HEK293 (cell line): ENCODE data around the gene STAMBPL1.

Experiments used
- ATF2 ChIP-seq: fragments of 450-650 bp; formaldehyde crosslinking; IDR thresholded peaks from 2 replicates; pipeline ENCODE4 v1.5.1; 2016; ENCODE audit warnings: missing biosample characterization, missing genetic modification characterization, low read depth
- CTCF ChIP-seq: fragments of 450-650 bp; formaldehyde crosslinking; IDR thresholded peaks from 2 replicates; pipeline ENCODE4 v1.5.1; 2016; ENCODE audit warnings: missing biosample characterization, missing genetic modification characterization
- IKZF3 ChIP-seq: fragments of 450-650 bp; IDR thresholded peaks from 2 replicates; pipeline ENCODE4 v1.5.0; 2018; ENCODE audit warnings: missing biosample characterization, mild to moderate bottlenecking, missing genetic modification characterization, moderate library complexity
- KLF8 ChIP-seq: fragments of 450-650 bp; formaldehyde crosslinking; IDR thresholded peaks from 2 replicates; pipeline ENCODE4 v1.5.1; 2016; ENCODE audit warnings: missing biosample characterization, missing genetic modification characterization
- MYNN ChIP-seq: fragments of 450-650 bp; formaldehyde crosslinking; IDR thresholded peaks from 2 replicates; pipeline ENCODE4 v1.5.1; 2016; ENCODE audit warnings: missing biosample characterization, missing genetic modification characterization, borderline replicate concordance
- PRDM1 ChIP-seq: fragments of 450-650 bp; formaldehyde crosslinking; IDR thresholded peaks from 2 replicates; pipeline ENCODE4; 2016; ENCODE audit warnings: missing biosample characterization, missing genetic modification characterization
- SP7 ChIP-seq: fragments of 450-650 bp; formaldehyde crosslinking; IDR thresholded peaks from 2 replicates; pipeline ENCODE4 v1.5.1; 2016; ENCODE audit warnings: missing biosample characterization, missing genetic modification characterization
- YY1 ChIP-seq: fragments of 450-650 bp; formaldehyde crosslinking; IDR thresholded peaks from 2 replicates; pipeline ENCODE4 v1.5.1; 2018; ENCODE audit warnings: missing biosample characterization, missing genetic modification characterization
- YY2 ChIP-seq: fragments of 450-650 bp; formaldehyde crosslinking; IDR thresholded peaks from 2 replicates; pipeline ENCODE4 v1.5.1; 2016; ENCODE audit warnings: missing biosample characterization, missing genetic modification characterization
- ZBTB17 ChIP-seq: fragments of 450-650 bp; formaldehyde crosslinking; IDR thresholded peaks from 2 replicates; pipeline ENCODE4 v1.5.1; 2016; ENCODE audit warnings: missing biosample characterization, missing genetic modification characterization
- ZBTB21 ChIP-seq: fragments of 450-650 bp; formaldehyde crosslinking; IDR thresholded peaks from 2 replicates; pipeline ENCODE4 v1.5.1; 2017; ENCODE audit warnings: missing biosample characterization, missing genetic modification characterization
- ZBTB8A ChIP-seq: fragments of 450-650 bp; formaldehyde crosslinking; IDR thresholded peaks from 2 replicates; pipeline ENCODE4 v1.5.1; 2016; ENCODE audit warnings: missing biosample characterization, missing genetic modification characterization
- ZIC2 ChIP-seq: fragments of 450-650 bp; formaldehyde crosslinking; IDR thresholded peaks from 2 replicates; pipeline ENCODE4 v1.5.1; 2016; ENCODE audit warnings: missing biosample characterization, missing genetic modification characterization
- ZNF114 ChIP-seq: fragments of 450-650 bp; formaldehyde crosslinking; IDR thresholded peaks from 2 replicates; pipeline ENCODE4 v1.5.0; 2017; ENCODE audit warnings: missing biosample characterization, missing genetic modification characterization
- ZNF157 ChIP-seq: fragments of 450-650 bp; formaldehyde crosslinking; IDR thresholded peaks from 2 replicates; pipeline ENCODE4 v1.5.1; 2016; ENCODE audit warnings: missing biosample characterization, missing genetic modification characterization
- ZNF16 ChIP-seq: fragments of 450-650 bp; formaldehyde crosslinking; IDR thresholded peaks from 2 replicates; pipeline ENCODE4 v1.5.1; 2016; ENCODE audit warnings: low read depth, missing biosample characterization, missing genetic modification characterization
- ZNF174 ChIP-seq: fragments of 450-650 bp; formaldehyde crosslinking; IDR thresholded peaks from 2 replicates; pipeline ENCODE4 v1.5.0; 2017; ENCODE audit warnings: missing biosample characterization, mild to moderate bottlenecking, missing genetic modification characterization
- ZNF221 ChIP-seq: fragments of 450-650 bp; formaldehyde crosslinking; IDR thresholded peaks from 2 replicates; pipeline ENCODE4 v1.5.1; 2017; ENCODE audit warnings: missing biosample characterization, missing genetic modification characterization, borderline replicate concordance
- ZNF311 ChIP-seq: fragments of 450-650 bp; formaldehyde crosslinking; IDR thresholded peaks from 2 replicates; pipeline ENCODE4 v1.5.1; 2017; ENCODE audit warnings: missing biosample characterization, missing genetic modification characterization, borderline replicate concordance
- ZNF335 ChIP-seq: fragments of 450-650 bp; formaldehyde crosslinking; conservative IDR thresholded peaks from 2 replicates; pipeline ENCODE4 v1.5.1; 2016; ENCODE audit warnings: missing biosample characterization, missing genetic modification characterization
- ZNF341 ChIP-seq: fragments of 450-650 bp; formaldehyde crosslinking; IDR thresholded peaks from 2 replicates; pipeline ENCODE4; 2016; ENCODE audit warnings: low read depth, missing biosample characterization, missing genetic modification characterization
- ZNF354C ChIP-seq: fragments of 450-650 bp; formaldehyde crosslinking; IDR thresholded peaks from 2 replicates; pipeline ENCODE4 v1.5.1; 2016; ENCODE audit warnings: missing biosample characterization, missing genetic modification characterization, low read depth, borderline replicate concordance
- ZNF366 ChIP-seq: fragments of 450-650 bp; formaldehyde crosslinking; conservative IDR thresholded peaks from 2 replicates; pipeline ENCODE4 v1.5.1; 2016; ENCODE audit warnings: missing biosample characterization, missing genetic modification characterization
- ZNF37A ChIP-seq: fragments of 450-650 bp; IDR thresholded peaks from 2 replicates; pipeline ENCODE4 v1.5.1; 2018; ENCODE audit warnings: missing biosample characterization, missing genetic modification characterization
- ZNF529 ChIP-seq: fragments of 450-650 bp; formaldehyde crosslinking; IDR thresholded peaks from 2 replicates; pipeline ENCODE4 v1.5.1; 2017; ENCODE audit warnings: missing genetic modification characterization, missing biosample characterization; ENCODE audit not compliant: insufficient replicate concordance
- ZNF629 ChIP-seq: fragments of 450-650 bp; formaldehyde crosslinking; IDR thresholded peaks from 2 replicates; pipeline ENCODE4 v1.5.1; 2017; ENCODE audit warnings: missing biosample characterization, missing genetic modification characterization
- ZNF660 ChIP-seq: fragments of 450-650 bp; IDR thresholded peaks from 2 replicates; pipeline ENCODE4 v1.5.1; 2018; ENCODE audit warnings: missing biosample characterization, mild to moderate bottlenecking, missing genetic modification characterization
- ZNF677 ChIP-seq: fragments of 450-650 bp; IDR thresholded peaks from 2 replicates; pipeline ENCODE4 v1.5.0; 2018; ENCODE audit warnings: missing biosample characterization, mild to moderate bottlenecking, missing genetic modification characterization, moderate library complexity
- ZNF704 ChIP-seq: fragments of 450-650 bp; formaldehyde crosslinking; IDR thresholded peaks from 2 replicates; pipeline ENCODE4 v1.5.1; 2016; ENCODE audit warnings: missing biosample characterization, missing genetic modification characterization
- ZSCAN23 ChIP-seq: fragments of 450-650 bp; formaldehyde crosslinking; IDR thresholded peaks from 2 replicates; pipeline ENCODE4 v1.5.1; 2016; ENCODE audit warnings: missing biosample characterization, missing genetic modification characterization
- ZSCAN4 ChIP-seq: fragments of 450-650 bp; formaldehyde crosslinking; IDR thresholded peaks from 2 replicates; pipeline ENCODE4 v1.5.1; 2017; ENCODE audit warnings: missing biosample characterization, missing genetic modification characterization
- TF ChIP-seq, protein P1 (sequence below): fragments of 450-650 bp; formaldehyde crosslinking; IDR thresholded peaks from 2 replicates; pipeline ENCODE4 v1.5.1; 2016; ENCODE audit warnings: missing biosample characterization, missing genetic modification characterization

Gene STAMBPL1

GRCh38 chr10:88835096-88835909 lies 44.7 kb upstream of the STAMBPL1 start (continued):
- TF ChIP-seq ZNF311 (tag by site-specific recombination) (no peak), ZIC2 (tag by site-specific recombination) (peak; percentile 56), ZNF366 (tag by site-specific recombination) (peak; percentile 85), ATF2 (peak; percentile 59), IKZF3 (tag by site-specific recombination) (no peak), KLF8 (tag by site-specific recombination) (no peak), ZSCAN4 (tag by site-specific recombination) (no peak), ZNF629 (tag by site-specific recombination) (peak; percentile 66), ZNF335 (tag by site-specific recombination) (0 out of 2 replicates have a peak, but pooled peaks have one; percentile 10), ZNF174 (tag by site-specific recombination) (no peak), ZNF157 (no peak), ZNF660 (tag by site-specific recombination) (peak; percentile 78), ZSCAN23 (no peak), ZNF529 (no peak), YY1 (tag by site-specific recombination) (0 out of 2 replicates have a peak, but pooled peaks have one; percentile 24), ZNF354C (no peak), SP7 (tag by site-specific recombination) (no peak), CTCF (tag by site-specific recombination) (peak; percentile 72), PRDM1 (tag by site-specific recombination) (peak; percentile 85), MYNN (tag by site-specific recombination) (no peak), ZBTB17 (tag by site-specific recombination) (0 out of 2 replicates have a peak, but pooled peaks have one; percentile 7), ZBTB8A (tag by site-specific recombination) (no peak), ZNF114 (no peak), ZNF37A (tag by site-specific recombination) (no peak), ZNF221 (tag by site-specific recombination) (no peak), YY2 (tag by site-specific recombination) (no peak), ZBTB21 (tag by site-specific recombination) (no peak), ZNF677 (tag by site-specific recombination) (no peak), ZNF16 (tag by site-specific recombination) (no peak), ZNF704 (tag by site-specific recombination) (no peak), ZNF341 (no peak)
- TF ChIP-seq, protein P1, sequence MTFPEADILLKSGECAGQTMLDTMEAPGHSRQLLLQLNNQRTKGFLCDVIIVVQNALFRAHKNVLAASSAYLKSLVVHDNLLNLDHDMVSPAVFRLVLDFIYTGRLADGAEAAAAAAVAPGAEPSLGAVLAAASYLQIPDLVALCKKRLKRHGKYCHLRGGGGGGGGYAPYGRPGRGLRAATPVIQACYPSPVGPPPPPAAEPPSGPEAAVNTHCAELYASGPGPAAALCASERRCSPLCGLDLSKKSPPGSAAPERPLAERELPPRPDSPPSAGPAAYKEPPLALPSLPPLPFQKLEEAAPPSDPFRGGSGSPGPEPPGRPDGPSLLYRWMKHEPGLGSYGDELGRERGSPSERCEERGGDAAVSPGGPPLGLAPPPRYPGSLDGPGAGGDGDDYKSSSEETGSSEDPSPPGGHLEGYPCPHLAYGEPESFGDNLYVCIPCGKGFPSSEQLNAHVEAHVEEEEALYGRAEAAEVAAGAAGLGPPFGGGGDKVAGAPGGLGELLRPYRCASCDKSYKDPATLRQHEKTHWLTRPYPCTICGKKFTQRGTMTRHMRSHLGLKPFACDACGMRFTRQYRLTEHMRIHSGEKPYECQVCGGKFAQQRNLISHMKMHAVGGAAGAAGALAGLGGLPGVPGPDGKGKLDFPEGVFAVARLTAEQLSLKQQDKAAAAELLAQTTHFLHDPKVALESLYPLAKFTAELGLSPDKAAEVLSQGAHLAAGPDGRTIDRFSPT (tag by site-specific recombination) = no peak
